HEK293T (cell line): ENCODE measurements around the gene GPR141.

Experiments used
- ARNT ChIP-seq: fragments of 450-650 bp; IDR thresholded peaks from 2 replicates; pipeline ENCODE4 v1.6.1; 2017; ENCODE audit warnings: mild to moderate bottlenecking
- BHLHE40 ChIP-seq: fragments of 450-650 bp; IDR thresholded peaks from 2 replicates; pipeline ENCODE4 v1.6.1; 2016; ENCODE audit warnings: mild to moderate bottlenecking, moderate library complexity, borderline replicate concordance
- FOXA1 ChIP-seq: fragments of 450-650 bp; IDR thresholded peaks from 2 replicates; pipeline ENCODE4 v1.6.1; 2016; ENCODE audit warnings: mild to moderate bottlenecking
- FOXM1 ChIP-seq: fragments of 450-650 bp; IDR thresholded peaks from 2 replicates; pipeline ENCODE4 v1.6.1; 2017; ENCODE audit warnings: mild to moderate bottlenecking, borderline replicate concordance
- L3MBTL2 ChIP-seq: fragments of 450-650 bp; conservative IDR thresholded peaks from 2 replicates; pipeline ENCODE4 v1.6.1; 2016; ENCODE audit warnings: mild to moderate bottlenecking
- PKNOX1 ChIP-seq: fragments of 450-650 bp; IDR thresholded peaks from 2 replicates; pipeline ENCODE4 v1.6.1; 2016
- SP1 ChIP-seq: fragments of 450-650 bp; IDR thresholded peaks from 2 replicates; pipeline ENCODE4 v1.6.1; 2017
- SUZ12 ChIP-seq: fragments of 450-650 bp; IDR thresholded peaks from 2 replicates; pipeline ENCODE4 v1.6.1; 2016; ENCODE audit warnings: mild to moderate bottlenecking
- ZNF384 ChIP-seq: fragments of 450-650 bp; IDR thresholded peaks from 2 replicates; pipeline ENCODE4 v1.6.1; 2016

- TF ChIP-seq SP1 = no peak
- no peak for TF ChIP-seq BHLHE40
- no peak for TF ChIP-seq SUZ12
- TF ChIP-seq ARNT = no peak
- no peak for TF ChIP-seq FOXA1
- no peak for TF ChIP-seq FOXM1
- no peak for TF ChIP-seq L3MBTL2
- no peak for TF ChIP-seq PKNOX1
- no peak for TF ChIP-seq ZNF384
These were observed 19.9 kb upstream of the GPR141 start for GRCh38 chr7:37663693-37664092.
